Caco-2 (cell line): ENCODE data around the gene MYBPC2. TPM values are rescaled to one million over a fixed set of nuclear protein-coding genes. Genes with fewer than 3 reads are reported as not detected.

Experiments used
- BruUV-seq: library from RNA; stranded (reverse); fragments of 400-500 nt; replicated peaks from 2 replicates; lab custom pipeline; 2021; lab: Mats Ljungman, UMichigan
- CTCF ChIA-PET: fragments of 300-600 bp; sonication (Branson Sonifier 250); formaldehyde crosslinking; loops from one replicate; lab custom pipeline; 2022; ENCODE audit warnings: antibody characterized with exemption; lab: Charles Lee
- POLR2A ChIA-PET: fragments of 300-600 bp; sonication (Branson Sonifier 250); formaldehyde crosslinking; loops from one replicate; lab custom pipeline; 2022; ENCODE audit warnings: antibody characterized with exemption; lab: Charles Lee
- DNase-seq, 2 experiments: peaks; one replicate each; pipeline versions ENCODE4 v3.0.0 to v3.0.0-alpha.2; 2020 to 2022
- H3K27me3 ChIP-seq: replicated peaks from 2 replicates; pipeline ENCODE4 v1.6.0; 2011; ENCODE audit warnings: low read length; ENCODE audit not compliant: control insufficient read depth, insufficient read depth
- H3K36me3 ChIP-seq: 2 replicates; pipeline ENCODE4 v1.5.1; 2011; ENCODE audit warnings: low read length; ENCODE audit not compliant: control insufficient read depth, insufficient read depth
- H3K4me1 ChIP-seq: fragments of 250-450 bp; sonication (Bioruptor Pico); 2 replicates; pipeline ENCODE4 v1.5.1; 2020; ENCODE audit warnings: mild to moderate bottlenecking
- H3K4me3 ChIP-seq: 2 replicates; pipeline ENCODE4 v1.5.1; 2011; ENCODE audit warnings: low read depth, mild to moderate bottlenecking, control low read depth, low read length
- H3K9me3 ChIP-seq: fragments of 250-450 bp; sonication (Bioruptor Pico); 2 replicates; pipeline ENCODE4 v1.5.1; 2020; ENCODE audit warnings: mild to moderate bottlenecking, moderate library complexity
- H3K27ac Mint-ChIP-seq: one replicate; pipeline ENCODE4 v1.8.0; 2022; ENCODE audit warnings: mixed read lengths; ENCODE audit not compliant: unreplicated experiment
- H3K27me3 Mint-ChIP-seq: one replicate; pipeline ENCODE4 v1.8.0; 2022; ENCODE audit warnings: mixed read lengths; ENCODE audit not compliant: insufficient read depth, unreplicated experiment
- H3K36me3 Mint-ChIP-seq: one replicate; pipeline ENCODE4 v1.8.0; 2022; ENCODE audit warnings: mild to moderate bottlenecking, mixed read lengths; ENCODE audit not compliant: insufficient read depth, unreplicated experiment
- H3K4me1 Mint-ChIP-seq: one replicate; pipeline ENCODE4 v1.8.0; 2022; ENCODE audit warnings: low read depth, mixed read lengths; ENCODE audit not compliant: unreplicated experiment
- H3K4me3 Mint-ChIP-seq: one replicate; pipeline ENCODE4 v1.8.0; 2022; ENCODE audit warnings: mild to moderate bottlenecking, moderate library complexity, mixed read lengths; ENCODE audit not compliant: unreplicated experiment
- H3K9me3 Mint-ChIP-seq: one replicate; pipeline ENCODE4 v1.8.0; 2022; ENCODE audit warnings: mixed read lengths; ENCODE audit not compliant: unreplicated experiment
- intact Hi-C: fragments of 100-400 bp; cut with micrococcal nuclease; formaldehyde crosslinking; loops from one replicate; pipeline ENCODE4 v1.10.0; 2022; ENCODE audit not compliant: unreplicated experiment
- total RNA-seq: library from RNA; stranded (reverse); gene quantifications from 2 replicates; pipeline ENCODE4 v1.2.3, GENCODE V29; 2022
- TF ChIP-seq, protein P1 (sequence below), 2 experiments: fragments of 200-600 bp in 1 of 2; IDR thresholded peaks; 1 replicate in 1 of 2; 2 replicates in 1 of 2; pipeline versions ENCODE4 v1.5.1 to v1.8.0; 2011 to 2022; ENCODE audit warnings: antibody characterized with exemption in 1 of 2, control low read depth in 1 of 2, inconsistent platforms in 1 of 2, low read depth in 1 of 2, low read length in 1 of 2, mild to moderate bottlenecking in 1 of 2, moderate library complexity in 1 of 2; ENCODE audit not compliant: insufficient read depth in 1 of 2, severe bottlenecking in 1 of 2, unreplicated experiment in 1 of 2

The MYBPC2 gene
- total RNA-seq, 1 experiment from 2014 or later = 1.6 TPM

DNA sequence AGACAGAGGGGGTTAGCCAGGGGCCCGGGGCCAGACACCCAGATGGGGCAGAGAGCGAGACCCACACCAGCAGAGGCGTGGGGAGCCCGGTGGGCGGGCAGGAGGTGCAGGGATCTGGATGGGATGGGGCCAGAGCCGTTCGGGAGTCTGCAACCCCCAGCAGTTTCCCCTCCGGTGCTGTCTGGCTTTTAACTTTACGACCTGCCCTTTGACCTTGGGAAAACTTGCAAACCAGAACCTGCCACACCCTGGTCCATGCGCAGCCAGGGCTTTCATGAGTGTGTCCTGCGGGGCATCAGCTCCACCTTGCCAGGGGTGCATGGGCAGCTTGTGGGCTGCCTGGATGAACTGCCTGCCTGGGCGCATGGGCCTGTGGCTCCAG lies 68.5 kb downstream of the MYBPC2 start:
- no peaks in the 10 kb centered on the region for H3K27me3 ChIP-seq
- Mint-ChIP-seq H3K9me3 (no peaks in the 10 kb centered on the region), H3K4me1 (peaks cover 13% of the 10 kb centered on the region), H3K27ac (no peak overlapping the region), H3K36me3 (no peaks in the 10 kb centered on the region), H3K4me3 (peak overlapping the region; percentile 8), H3K27me3 (no peaks in the 10 kb centered on the region)
- ChIA-PET CTCF (no interaction called here), POLR2A (interaction anchor here (0.5 kb wide), 1 partner anchor 10 kb away, joined by 3 read pairs; the partner anchor contains the start of gene JOSD2)
- H3K4me1 ChIP-seq = peaks cover 19% of the 10 kb centered on the region
- BruUV-seq = no TSS peak
- no peaks in the 10 kb centered on the region for H3K9me3 ChIP-seq
- intact Hi-C loops = no loop called here
- no peaks in the 10 kb centered on the region for H3K36me3 ChIP-seq
- DNase-seq = peak; percentile 56 to 63
- H3K4me3 ChIP-seq = no peak overlapping the region
- TF ChIP-seq, protein P1, sequence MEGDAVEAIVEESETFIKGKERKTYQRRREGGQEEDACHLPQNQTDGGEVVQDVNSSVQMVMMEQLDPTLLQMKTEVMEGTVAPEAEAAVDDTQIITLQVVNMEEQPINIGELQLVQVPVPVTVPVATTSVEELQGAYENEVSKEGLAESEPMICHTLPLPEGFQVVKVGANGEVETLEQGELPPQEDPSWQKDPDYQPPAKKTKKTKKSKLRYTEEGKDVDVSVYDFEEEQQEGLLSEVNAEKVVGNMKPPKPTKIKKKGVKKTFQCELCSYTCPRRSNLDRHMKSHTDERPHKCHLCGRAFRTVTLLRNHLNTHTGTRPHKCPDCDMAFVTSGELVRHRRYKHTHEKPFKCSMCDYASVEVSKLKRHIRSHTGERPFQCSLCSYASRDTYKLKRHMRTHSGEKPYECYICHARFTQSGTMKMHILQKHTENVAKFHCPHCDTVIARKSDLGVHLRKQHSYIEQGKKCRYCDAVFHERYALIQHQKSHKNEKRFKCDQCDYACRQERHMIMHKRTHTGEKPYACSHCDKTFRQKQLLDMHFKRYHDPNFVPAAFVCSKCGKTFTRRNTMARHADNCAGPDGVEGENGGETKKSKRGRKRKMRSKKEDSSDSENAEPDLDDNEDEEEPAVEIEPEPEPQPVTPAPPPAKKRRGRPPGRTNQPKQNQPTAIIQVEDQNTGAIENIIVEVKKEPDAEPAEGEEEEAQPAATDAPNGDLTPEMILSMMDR (IDR thresholded peaks at IDR 0.05; ENCODE audit: insufficient read depth in 1 of 2, low read depth in 1 of 2, low read length in 1 of 2, severe bottlenecking in 1 of 2, unreplicated experiment in 1 of 2) = no peak

- Mint-ChIP-seq H3K27me3 (no peaks in the 10 kb centered on the region), H3K36me3 (no peaks in the 10 kb centered on the region), H3K4me3 (no peak overlapping the region), H3K4me1 (peaks cover 13% of the 10 kb centered on the region), H3K9me3 (no peaks in the 10 kb centered on the region), H3K27ac (no peak overlapping the region)
- TF ChIP-seq, protein P1 (IDR thresholded peaks at IDR 0.05; ENCODE audit: insufficient read depth in 1 of 2, low read depth in 1 of 2, low read length in 1 of 2, severe bottlenecking in 1 of 2, unreplicated experiment in 1 of 2) = no peak
- BruUV-seq = no TSS peak
- H3K4me1 ChIP-seq = peaks cover 19% of the 10 kb centered on the region
- ChIA-PET POLR2A (no interaction called here), CTCF (no interaction called here)
- H3K36me3 ChIP-seq = no peaks in the 10 kb centered on the region
- H3K27me3 ChIP-seq = no peaks in the 10 kb centered on the region
- no peak for DNase-seq
- no peaks in the 10 kb centered on the region for H3K9me3 ChIP-seq
- no peak overlapping the region for H3K4me3 ChIP-seq
- intact Hi-C loops = no loop called here
These were observed 69.1 kb downstream of the MYBPC2 start for GRCh38 chr19:50501568-50502475.

DNA sequence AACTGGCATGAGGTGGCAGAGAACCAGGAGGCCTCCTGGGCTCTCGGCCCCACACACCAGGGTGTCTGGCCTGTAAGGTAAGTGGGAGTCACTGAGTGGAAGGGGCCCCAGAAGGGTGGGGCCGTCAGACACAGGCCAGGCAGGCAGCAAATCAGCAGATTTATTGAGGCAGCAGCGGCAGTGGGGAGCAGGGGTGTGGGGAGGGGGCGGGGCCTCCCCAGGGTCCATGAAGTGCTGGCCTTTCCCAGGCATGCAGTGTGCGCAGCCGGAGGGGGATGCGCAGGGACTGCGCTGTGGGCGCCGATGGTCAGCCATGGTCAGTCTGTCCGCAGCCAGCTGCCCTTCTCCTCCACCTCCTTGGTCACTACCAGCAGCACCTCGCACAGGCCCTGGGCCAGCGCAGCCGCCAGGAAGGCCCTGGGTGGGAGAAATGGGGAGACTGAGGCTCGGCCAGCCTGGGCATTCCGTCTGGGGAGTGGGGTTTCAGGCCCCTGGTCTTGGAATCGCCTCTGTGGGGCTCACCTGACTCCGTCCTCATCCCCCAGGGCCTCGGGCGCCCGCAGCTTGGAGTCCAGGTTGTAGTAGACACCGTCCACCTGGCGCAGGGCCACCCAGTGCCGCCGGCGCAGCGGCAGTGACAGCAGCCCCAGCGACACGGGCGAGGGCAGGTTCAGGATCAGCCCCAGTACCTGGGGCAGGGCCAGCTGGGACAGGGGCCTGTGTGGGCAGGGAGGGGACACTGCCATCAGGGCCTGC lies 73.3 kb downstream of the MYBPC2 start:
- BruUV-seq = no TSS peak
- CTCF ChIA-PET = no interaction called here

More for the DNA sequence above, 73.3 kb downstream of the MYBPC2 start:
- no peaks in the 10 kb centered on the region for H3K36me3 ChIP-seq
- H3K4me1 ChIP-seq = peaks cover 12% of the 10 kb centered on the region
- Mint-ChIP-seq H3K4me3 (no peak overlapping the region), H3K36me3 (peaks cover 5% of the 10 kb centered on the region), H3K9me3 (no peaks in the 10 kb centered on the region), H3K27me3 (no peaks in the 10 kb centered on the region), H3K27ac (no peak overlapping the region), H3K4me1 (peaks cover 15% of the 10 kb centered on the region)
- TF ChIP-seq, protein P1 (IDR thresholded peaks at IDR 0.05; ENCODE audit: insufficient read depth in 1 of 2, low read depth in 1 of 2, low read length in 1 of 2, severe bottlenecking in 1 of 2, unreplicated experiment in 1 of 2) = no peak
- no peaks in the 10 kb centered on the region for H3K9me3 ChIP-seq
- no peaks in the 10 kb centered on the region for H3K27me3 ChIP-seq
- DNase-seq = no peak
- POLR2A ChIA-PET = no interaction called here
- no peak overlapping the region for H3K4me3 ChIP-seq
- intact Hi-C loops = no loop called here
